8988T (cell line): Measurements from ENCODE around the gene TIMM29.
A peak's percentile ranks its signal among the peaks of the same experiment; 100 is the strongest.

Experiments
- DNase-seq: peaks from one replicate; pipeline ENCODE4 v3.0.0; 2011

The TIMM29 gene

DNA sequence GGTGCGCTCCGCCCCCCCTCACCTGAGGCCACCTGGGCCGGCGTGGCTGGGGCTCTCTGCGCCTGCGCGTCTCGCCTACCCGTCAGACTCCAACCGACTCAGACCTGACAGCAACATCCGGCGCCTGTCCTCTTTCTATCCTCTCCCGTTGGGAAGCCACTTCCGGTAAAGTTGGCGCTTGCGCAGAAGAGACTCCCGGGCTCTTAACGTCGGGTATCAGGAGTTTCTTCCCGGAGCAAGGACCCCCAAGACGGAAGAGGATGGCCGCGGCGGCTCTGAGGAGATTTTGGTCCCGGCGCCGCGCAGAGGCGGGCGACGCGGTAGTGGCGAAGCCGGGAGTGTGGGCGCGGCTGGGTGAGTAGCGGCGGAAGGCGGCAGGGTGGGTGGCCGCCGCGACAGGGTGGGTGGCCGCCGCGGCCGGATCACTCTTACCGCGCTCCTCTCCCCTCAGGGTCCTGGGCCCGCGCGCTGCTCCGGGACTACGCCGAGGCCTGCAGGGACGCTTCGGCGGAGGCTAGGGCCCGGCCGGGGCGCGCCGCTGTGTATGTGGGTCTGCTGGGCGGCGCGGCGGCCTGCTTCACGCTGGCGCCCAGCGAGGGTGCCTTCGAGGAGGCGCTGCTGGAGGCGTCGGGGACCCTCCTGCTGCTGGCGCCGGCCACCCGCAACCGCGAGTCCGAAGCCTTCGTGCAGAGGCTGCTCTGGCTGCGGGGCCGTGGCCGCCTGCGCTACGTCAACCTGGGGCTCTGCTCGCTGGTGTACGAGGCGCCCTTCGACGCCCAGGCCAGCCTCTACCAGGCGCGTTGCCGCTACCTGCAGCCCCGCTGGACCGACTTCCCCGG is at the start of gene TIMM29, which contains the start of gene YIPF2:
Gene TIMM29, plus strand, starts transcription at position 249 of the 839 bp plus-strand sequence. Its CDS starts 12 bp downstream, at position 261.
Gene YIPF2, minus strand, starts transcription at position 77 of the 839 bp plus-strand sequence. CDS start 229 bp downstream, outside the sequence.
- peak; percentile 93 for DNase-seq

DNA sequence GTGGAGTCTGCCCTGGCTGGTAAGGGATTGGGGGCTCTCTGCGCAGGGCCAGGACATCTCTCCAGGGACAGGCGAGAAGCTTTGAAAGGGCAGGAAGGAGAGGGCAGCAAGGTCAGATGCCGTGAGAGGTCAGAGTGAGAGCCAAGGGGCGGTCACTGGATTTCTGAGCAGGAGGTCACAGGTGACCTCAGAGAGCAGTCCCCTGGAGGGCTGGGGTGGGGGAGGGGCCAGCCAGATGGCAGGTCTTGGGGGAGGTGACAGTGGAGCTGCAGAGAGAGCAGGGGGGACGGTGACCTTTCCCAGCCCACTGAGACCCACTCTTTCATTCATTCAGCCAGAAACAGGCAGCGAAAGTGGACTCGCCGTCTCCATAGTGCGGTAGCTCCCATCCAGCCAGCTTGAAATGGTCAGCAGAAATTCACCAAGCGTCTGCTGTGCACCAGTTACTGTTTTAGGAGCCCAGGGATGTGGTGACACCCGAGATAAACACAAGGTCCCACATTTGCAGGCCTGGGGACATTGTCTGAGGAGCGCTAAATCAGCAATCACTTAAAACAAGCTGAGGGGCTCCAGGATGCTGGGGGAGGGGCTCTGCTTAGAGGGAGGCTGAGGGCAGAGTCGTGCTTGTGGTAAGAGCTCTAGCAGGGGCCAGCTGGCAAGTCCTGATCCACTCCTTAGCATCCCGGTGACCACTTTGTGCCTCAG is 47.1 kb upstream of the TIMM29 start:
- no peak for DNase-seq

DNA sequence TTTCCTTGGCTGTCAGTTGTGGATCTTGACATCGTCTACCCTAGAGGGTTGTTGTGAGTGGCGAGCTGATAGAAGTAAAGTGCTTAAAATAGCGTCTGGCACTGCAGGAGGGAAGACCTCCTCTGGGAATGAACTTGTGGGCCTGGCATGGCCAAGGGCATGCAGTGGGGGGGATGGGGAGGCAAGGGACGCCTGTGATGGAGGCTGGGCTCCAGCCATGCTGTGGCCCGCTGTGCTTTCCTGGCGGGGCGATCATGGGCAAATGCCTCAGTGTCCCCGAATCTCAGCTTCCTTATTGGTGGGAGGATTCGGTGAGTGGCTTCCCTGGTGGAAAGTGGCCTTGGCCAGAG is 46.5 kb upstream of the TIMM29 start:
- no peak for DNase-seq

DNA sequence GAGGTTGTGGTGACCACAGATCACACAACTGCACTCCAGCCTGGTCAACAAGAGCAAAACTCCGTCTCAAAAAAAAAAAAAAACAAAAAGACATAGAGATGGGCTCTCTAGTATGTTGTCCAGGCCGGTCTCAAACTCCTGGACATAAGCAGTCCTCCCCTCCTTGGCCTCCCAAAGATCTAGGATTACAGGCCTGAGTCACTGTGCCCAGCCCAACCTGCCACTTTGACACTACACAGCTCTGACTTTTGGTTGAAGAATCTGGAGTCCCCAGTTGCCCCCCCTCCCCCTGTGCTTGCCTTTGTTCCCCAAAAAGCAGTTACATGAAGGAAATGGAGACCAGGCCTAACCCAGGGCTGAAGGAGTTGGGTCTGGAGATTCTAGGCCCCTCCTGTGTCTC is 44.3 kb upstream of the TIMM29 start:
- no peak for DNase-seq

DNA sequence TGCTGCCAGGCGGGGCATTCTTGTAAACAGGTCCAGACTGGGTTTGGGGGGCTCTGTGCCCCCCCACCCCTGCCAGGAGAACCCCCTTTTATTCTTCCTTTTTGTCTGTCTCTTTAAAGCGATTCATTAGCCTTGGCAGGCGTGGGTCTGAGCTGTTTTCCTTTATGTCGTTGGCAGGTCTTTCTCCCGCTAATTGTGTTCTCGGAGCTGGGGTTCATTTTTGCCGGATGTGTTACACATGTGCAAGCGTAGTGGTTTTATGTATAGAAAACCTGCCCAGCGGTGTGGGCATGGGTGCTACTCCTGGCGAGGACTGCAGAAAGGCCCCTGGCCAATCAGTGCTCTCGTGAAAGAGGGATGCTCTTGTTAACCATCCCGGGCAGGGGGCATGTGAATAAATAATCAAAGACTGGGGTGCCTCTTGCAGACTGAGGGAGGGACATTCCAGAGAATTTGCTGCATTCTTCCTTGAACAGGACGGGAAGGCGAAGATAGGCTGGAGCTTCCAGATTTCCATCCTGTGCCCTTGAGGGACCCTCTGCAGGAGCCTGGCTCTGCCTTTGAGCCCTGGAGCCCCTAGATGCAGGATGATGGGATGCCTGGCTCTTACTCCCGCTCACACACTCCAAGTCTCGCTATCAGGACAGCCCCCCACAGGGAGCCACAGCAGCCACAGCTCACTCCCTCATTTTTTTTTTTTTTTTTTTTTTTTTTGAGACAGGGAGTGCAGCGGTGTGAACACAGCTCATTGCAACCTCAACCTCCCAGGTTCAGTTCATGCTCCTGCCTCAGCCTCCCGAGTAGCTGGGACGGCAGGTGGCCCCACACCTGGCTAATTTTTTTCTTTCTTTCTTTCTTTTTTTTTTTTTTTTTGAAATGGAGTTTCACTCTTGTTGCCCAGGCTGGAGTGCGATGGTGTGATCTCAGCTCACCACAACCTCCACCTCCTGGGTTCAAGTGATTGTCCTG is 43.1 kb upstream of the TIMM29 start:
- DNase-seq: no peak

DNA sequence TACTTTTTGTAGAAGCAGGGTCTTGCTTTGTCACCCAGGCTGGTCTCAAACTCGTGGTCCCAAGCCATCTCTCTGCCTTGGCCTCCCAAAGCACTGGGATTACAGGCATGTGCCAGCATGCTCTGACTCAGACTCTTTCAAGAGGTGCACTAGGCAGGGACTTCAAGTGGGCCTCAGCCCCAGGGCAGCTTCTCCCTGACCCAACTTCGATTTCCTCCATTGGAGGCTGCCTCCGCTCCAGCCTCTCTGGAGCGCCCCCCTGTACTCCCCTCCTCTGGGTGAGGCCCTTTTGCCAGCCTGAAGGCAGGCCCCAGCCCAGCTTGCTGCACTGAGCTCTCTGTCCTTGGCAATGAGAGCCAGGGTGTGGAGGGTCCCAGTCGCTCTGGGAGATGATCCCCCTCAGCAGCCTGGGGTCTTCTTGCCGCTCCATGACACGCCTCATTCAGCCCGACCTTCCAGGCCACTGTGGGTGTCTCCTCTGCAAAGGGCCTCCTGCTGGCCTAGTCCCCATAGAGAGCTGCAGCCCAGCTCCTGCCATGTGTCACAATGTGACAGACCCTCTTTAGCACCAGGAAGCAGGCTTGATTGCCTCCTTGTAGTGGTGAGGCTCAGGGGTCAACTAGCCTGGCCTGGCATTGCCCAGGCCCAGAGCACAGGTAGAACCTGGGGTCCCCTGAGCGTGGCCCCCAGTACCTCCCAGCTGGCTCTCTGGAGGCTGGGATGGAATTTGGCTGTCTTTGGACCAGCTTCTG is 40.8 kb upstream of the TIMM29 start:
- DNase-seq: no peak

DNA sequence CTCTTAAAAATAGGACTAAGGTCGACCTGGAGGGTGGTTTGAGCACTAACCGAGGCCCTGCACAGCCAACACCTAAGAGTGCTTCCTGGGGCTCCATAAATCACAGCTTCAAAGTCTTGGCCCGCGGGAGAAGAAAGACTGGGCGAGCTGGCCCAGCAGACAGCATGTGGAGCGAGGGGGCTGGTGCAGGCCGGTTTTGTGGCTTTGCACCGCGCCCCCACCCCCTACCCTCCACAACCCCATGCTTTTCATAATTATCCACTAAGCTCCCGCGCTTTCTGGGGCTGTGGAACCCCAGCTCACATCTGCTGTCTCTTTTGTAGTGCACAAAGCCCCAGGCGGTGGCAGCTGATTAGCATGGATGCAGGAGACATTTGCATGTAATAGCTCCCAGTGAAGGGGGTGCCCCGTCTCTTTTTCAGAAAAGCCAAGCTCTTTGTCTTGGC is 40.2 kb upstream of the TIMM29 start:
- DNase-seq: no peak

DNA sequence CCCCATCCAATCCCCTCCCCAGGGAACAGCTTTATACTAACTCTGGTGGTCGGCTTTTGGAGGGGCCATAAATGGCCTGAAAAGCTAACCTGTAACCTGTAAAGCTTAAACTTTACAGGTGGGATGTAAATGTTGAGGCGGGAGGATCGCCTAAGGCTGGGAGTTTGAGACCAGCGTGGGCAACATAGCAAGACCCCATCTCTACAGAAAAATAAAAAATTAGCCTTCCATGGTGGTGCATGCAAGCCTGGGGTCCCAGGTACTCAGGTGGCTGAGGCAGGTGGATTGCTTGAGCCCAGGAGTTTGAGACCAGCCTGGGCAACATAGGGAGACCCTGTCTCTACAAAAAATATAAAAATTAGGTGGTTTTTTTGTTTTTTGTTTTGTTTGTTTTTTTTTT is 38.7 kb upstream of the TIMM29 start:
- DNase-seq: no peak

DNA sequence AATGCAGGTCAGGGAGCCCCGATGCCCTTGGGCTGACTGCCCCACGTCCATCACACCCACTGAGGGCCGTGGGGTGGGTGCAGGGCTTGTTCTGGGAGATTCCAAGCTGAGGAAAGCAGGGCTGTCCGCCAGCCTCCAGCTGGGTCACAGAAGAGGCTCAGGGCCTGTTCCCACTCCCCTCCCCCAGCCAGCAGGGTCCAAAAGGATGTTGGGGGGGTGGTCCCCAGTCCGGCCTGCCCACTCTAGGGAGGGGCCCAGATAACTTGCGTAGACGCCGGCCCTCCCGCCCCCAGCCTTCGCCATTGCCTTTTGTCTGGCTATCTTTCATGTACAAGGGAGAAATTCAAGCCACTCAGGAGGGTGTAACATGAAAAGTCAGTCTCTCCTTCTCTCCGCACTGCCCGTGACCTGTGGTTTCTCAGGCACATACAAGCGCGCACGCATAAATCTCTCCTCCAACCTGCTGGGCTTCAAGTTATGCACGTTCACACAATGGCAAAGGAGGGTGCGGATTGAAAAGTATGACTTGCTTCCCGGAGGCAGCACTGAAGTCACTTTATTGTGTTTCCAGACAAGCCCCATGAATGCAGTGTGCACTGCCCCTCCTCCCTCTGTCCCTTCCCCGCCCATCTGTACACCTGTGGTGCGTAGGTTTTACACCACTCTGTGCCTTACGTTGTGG is 37.1 kb upstream of the TIMM29 start:
- no peak for DNase-seq

DNA sequence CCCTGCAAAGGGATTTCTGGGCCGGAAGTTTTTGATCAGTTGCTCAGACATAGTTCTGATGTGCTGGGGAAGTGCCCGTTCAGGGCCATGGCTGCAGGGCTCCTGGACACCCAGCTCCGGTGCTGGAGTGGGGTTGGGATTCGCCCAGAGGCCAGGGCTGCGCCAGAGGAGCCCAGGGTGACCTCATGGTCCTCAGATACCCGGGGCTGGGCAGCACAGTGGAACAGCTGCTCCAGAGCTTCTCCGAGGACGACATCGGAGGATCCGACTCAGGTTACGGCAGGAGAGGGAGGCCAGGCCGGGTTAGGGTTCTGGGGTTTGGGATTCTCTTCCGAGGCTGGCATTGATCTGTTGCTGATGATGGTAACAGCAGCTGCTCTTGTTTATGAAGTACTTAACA is 36.4 kb upstream of the TIMM29 start:
- DNase-seq: no peak

DNA sequence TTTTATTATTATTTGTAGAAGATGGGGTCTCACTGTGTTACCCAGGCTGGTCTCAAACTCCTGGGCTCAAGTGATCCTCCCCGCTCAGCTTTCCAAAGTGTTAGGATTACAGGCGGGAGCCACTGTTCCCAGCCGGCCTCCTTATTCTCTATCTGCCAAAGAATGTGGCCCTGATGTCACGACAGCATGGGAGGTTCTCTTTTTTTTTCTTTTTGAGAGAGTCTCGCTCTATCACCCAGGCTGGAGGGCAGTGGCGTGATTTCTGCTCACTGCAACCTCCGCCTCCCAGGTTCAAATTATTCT is 33.7 kb upstream of the TIMM29 start:
- no peak for DNase-seq

DNA sequence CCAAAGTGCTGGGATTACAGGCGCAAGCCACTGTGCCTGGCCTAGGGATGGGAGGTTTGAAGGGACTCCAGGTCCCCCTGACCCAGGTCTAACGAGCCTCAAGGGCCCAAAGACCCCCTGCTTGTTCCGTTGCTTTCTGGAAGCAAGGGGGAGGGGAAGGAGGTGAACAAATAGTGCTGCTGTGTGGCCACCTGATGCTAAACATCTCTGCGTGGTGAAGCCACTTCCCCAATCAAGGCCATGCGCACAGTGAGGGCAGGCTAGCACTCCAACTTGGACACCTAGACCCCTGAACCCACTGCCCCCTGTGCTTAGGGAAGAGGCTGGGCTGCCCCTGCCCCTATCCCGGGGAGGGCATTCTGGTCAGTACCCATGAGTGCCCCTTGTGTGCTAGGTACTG is 33.2 kb upstream of the TIMM29 start:
- no peak for DNase-seq

DNA sequence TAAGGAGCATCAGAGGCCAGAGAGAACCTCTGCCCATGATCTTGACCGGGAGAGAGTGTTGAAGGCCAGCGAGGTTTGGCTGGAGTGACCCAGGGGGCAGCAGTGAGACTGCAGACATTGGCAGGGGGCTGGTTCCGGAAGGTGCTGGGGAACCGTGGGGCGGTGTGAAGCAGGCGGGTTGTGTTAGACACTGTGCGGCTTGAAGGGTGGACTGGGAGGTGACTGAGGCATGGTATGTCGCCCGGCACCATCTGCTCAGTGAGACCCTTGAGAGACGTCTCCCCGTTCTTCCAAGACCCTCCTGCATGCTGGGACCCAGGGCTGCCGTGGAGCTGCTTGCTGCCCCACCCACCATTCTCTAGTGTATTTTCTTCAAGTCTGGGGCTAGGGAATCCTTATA is 32.7 kb upstream of the TIMM29 start:
- DNase-seq: no peak

DNA sequence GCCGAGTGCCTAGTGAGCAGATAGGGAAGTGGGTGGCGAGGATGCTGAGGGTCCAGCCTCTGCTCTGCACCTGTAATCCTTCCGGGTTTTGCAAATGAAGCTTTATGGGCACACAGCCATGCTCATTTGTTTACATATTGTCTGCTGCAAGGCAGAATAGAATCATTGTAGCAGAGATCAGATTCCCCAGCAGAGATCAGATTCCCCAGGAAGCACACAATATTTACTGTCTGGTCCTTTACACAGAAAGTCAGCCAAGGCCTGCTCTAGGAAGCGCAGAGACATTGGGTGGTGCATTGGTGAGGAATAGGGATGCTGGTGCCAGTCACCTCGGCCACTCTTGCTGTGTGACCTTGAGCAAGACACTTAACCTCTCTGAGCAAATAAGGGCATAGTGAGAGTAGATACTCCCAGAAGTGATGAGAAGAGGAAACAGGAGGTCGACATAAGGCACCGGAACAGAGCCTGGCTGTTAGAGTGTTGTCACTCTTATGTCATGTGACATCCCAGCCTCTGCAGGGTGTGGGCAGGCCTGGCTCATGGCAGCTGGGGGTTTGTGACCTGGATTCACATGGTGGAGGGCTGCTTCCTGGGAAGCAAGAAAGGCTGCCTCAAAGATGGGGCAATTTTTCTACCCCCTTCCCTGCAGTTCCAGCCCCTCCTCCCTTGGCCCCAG is 31.6 kb upstream of the TIMM29 start:
- DNase-seq: no peak

DNA sequence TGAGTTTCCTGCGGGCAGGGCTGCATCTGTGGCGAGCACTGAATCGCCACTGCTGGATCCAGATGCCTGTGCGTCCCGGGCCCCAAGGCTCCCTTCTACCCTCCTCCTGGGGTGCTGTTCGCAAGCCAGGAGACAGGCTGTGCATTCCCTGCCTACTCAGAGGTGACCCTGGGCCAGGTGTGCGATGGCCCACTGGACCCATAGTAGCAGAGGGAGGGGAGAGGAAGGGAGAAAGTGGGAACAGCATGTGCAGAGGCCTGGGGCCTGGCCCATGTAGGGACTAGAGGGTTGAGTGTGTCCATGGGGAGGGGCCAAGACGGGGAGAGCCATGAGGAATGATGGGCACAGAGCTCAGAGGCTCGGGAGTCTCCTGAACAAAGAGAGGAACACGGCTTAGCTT is 30.0 kb upstream of the TIMM29 start:
- no peak for DNase-seq

DNA sequence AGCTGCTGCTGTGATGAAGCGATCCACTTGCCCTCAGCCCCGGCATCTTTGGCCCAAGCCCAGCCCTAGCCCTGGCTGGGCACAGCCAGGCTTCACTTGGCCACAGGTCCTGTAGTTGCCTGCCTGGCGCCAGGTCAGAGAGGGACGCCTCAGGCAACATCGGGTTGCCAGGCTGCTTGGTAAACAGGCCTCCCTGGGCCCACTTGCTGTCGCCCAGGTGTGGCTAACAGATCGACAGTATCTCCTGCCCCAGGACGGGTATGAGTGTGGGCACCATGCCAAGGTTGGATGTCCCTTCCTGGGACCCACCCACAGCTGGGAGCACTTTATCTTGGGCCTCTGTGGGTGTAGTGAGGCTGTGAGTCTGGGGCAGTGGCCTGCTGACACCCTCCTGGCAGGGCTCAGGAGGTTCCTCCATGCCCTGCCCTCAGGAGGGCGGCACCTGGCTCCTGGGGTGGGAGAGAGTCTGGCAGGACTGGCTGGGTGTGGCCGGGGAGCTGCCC is 29.4 kb upstream of the TIMM29 start:
- DNase-seq: no peak

DNA sequence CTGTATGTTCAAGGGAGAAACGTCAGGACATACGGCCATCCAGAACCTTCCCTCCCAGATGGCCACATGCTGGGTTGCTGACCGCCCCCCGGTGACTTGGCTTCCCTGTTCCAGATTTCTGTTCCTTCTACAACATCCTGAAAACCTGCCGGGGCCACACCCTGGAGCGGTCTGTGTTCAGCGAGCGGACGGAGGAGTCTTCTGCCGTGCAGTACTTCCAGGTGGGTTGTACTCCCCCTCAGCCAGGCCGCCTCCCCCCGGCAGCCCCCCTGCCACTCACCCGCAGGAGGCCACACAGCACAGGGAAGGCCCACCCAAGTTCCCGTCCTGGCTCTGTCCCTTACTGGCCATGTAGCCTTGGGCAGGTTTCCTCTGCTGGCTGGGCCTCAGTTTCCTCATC is 20.7 kb upstream of the TIMM29 start:
- DNase-seq: no peak

DNA sequence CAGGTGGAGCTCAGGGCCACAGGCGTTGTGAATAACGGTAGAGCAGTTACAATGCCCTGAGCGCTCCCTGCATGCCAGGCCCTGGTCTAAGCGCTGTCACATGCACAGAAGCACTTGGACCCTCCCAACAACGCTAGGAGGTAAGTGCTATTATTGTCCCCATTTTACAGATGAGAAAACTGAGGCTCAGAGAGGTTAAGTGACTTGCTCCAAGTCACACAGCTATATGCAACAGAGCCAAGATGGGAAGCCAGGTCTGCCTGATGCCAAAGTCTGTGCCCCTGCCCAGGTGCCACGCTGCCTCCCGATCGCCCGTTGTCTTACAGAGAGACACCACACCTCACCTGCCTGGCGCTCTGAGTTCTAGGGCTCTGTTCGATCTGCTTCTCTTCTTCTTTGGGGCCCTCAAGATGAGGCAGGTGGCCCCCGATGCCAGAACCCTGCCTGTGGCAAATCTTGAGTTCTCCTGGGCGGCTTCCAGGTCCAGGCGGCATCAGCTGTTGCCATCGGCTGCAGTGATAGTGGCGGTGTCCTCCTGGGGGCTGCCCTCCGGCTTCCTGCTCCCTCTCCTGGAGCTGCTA is 20.1 kb upstream of the TIMM29 start:
- DNase-seq: no peak

DNA sequence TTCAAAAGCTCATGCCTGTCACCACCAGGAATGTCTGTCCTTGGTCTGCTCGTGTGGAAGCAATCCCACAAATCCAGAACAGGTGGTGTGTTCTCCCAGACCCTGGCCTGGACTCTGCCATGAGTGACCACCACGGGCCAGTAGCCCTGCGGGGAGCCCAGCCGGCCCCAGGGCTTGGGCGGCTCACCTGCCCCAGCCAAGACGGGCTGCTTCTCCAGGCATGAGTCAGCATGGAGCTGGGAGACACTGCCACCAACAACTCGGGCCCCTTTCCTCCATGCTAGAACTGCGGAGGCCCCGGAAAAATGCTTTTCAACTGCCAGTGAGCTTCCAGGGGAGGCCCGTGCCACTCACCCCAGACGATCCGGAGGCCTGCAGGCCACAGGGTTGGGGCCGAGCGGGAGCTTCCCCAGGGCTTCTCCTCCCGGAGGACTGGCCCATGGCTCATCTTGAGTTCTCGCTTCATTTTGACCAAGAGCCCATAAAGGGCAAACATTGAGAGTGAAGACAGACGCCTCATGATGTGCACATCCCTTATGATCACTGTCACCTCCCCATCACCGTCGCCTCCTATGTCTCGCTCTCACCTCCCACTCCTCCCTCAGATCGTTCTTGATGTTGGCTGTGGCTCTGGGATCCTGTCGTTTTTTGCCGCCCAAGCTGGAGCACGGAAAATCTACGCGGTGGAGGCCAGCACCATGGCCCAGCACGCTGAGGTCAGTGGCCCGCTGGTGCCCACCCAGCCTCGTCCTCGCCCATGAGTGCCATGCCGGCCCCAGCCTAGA is 16.8 kb upstream of the TIMM29 start:
- DNase-seq: no peak

DNA sequence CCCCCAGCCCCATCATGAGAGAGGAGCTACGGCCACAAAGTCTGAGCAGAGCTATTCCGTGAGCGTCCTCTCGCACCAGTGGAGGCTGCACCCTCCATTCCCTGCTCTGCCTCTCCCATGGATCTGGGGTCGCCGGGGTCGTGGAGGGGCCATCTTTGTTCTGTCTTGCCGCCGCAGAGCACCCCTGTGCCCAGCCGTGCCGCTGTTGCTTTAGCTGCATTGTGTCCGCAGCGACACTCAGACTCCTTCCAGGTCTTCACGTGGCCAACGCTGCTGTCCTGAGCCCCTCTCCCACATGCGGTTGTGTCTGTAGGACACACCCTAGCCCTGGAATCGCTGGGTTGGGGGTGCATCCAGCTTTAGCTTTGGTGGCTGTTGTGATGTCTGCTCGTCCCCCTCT is 16.0 kb upstream of the TIMM29 start:
- no peak for DNase-seq
